ENCODE results near the gene FAM168A.

The FAM168A gene

GRCh38 chr11:73422886-73423285 lies 175.0 kb downstream of the FAM168A start:
- no peak for DNase-seq
- in situ Hi-C loops (cut with HindIII; ENCODE audit: low pct_ligation_motif_present, low pct_unique_long_range_greater_than_20kb, low sequenced_read_pairs), result no loop called here

GRCh38 chr11:73420136-73420535 lies 177.8 kb downstream of the FAM168A start:
- in situ Hi-C loops (cut with HindIII; ENCODE audit: low pct_ligation_motif_present, low pct_unique_long_range_greater_than_20kb, low sequenced_read_pairs), result no loop called here
- no peak for DNase-seq

GRCh38 chr11:73416786-73417185 lies 181.1 kb downstream of the FAM168A start:
- DNase-seq, result no peak
- in situ Hi-C loops (cut with HindIII; ENCODE audit: low pct_ligation_motif_present, low pct_unique_long_range_greater_than_20kb, low sequenced_read_pairs), result no loop called here

- in situ Hi-C loops (cut with HindIII; ENCODE audit: low pct_ligation_motif_present, low pct_unique_long_range_greater_than_20kb, low sequenced_read_pairs), result no loop called here
- no peak for DNase-seq
Measured at GRCh38 chr11:73415854-73416615, 181.9 kb downstream of the FAM168A start.

GRCh38 chr11:73414977-73415651 lies 182.8 kb downstream of the FAM168A start:
- in situ Hi-C loops (cut with HindIII; ENCODE audit: low pct_ligation_motif_present, low pct_unique_long_range_greater_than_20kb, low sequenced_read_pairs), result no loop called here
- no peak for DNase-seq

GRCh38 chr11:73413256-73413655 lies 184.7 kb downstream of the FAM168A start:
- no peak for DNase-seq
- in situ Hi-C loops (cut with HindIII; ENCODE audit: low pct_ligation_motif_present, low pct_unique_long_range_greater_than_20kb, low sequenced_read_pairs), result no loop called here

GRCh38 chr11:73412308-73412707 lies 185.6 kb downstream of the FAM168A start:
- DNase-seq, result no peak
- in situ Hi-C loops (cut with HindIII; ENCODE audit: low pct_ligation_motif_present, low pct_unique_long_range_greater_than_20kb, low sequenced_read_pairs), result no loop called here

GRCh38 chr11:73411031-73411430 lies 186.9 kb downstream of the FAM168A start:
- in situ Hi-C loops (cut with HindIII; ENCODE audit: low pct_ligation_motif_present, low pct_unique_long_range_greater_than_20kb, low sequenced_read_pairs), result no loop called here
- no peak for DNase-seq

GRCh38 chr11:73410627-73411026 lies 187.3 kb downstream of the FAM168A start:
- no peak for DNase-seq
- in situ Hi-C loops (cut with HindIII; ENCODE audit: low pct_ligation_motif_present, low pct_unique_long_range_greater_than_20kb, low sequenced_read_pairs), result no loop called here

GRCh38 chr11:73409431-73409830 lies 188.5 kb downstream of the FAM168A start:
- DNase-seq, result no peak
- in situ Hi-C loops (cut with HindIII; ENCODE audit: low pct_ligation_motif_present, low pct_unique_long_range_greater_than_20kb, low sequenced_read_pairs), result no loop called here

- in situ Hi-C loops (cut with HindIII; ENCODE audit: low pct_ligation_motif_present, low pct_unique_long_range_greater_than_20kb, low sequenced_read_pairs), result no loop called here
- DNase-seq, result no peak
Measured at GRCh38 chr11:73406619-73407018, 191.3 kb downstream of the FAM168A start.

GRCh38 chr11:73406131-73406530 lies 191.8 kb downstream of the FAM168A start:
- in situ Hi-C loops (cut with HindIII; ENCODE audit: low pct_ligation_motif_present, low pct_unique_long_range_greater_than_20kb, low sequenced_read_pairs), result no loop called here
- no peak for DNase-seq

- no peak for DNase-seq
- in situ Hi-C loops (cut with HindIII; ENCODE audit: low pct_ligation_motif_present, low pct_unique_long_range_greater_than_20kb, low sequenced_read_pairs), result no loop called here
Measured at GRCh38 chr11:73405146-73405510, 192.8 kb downstream of the FAM168A start.

- DNase-seq, result no peak
- in situ Hi-C loops (cut with HindIII; ENCODE audit: low pct_ligation_motif_present, low pct_unique_long_range_greater_than_20kb, low sequenced_read_pairs), result no loop called here
Measured at GRCh38 chr11:73404506-73405145, 193.3 kb downstream of the FAM168A start.

GRCh38 chr11:73404048-73404447 lies 193.9 kb downstream of the FAM168A start:
- in situ Hi-C loops (cut with HindIII; ENCODE audit: low pct_ligation_motif_present, low pct_unique_long_range_greater_than_20kb, low sequenced_read_pairs), result no loop called here
- peak; percentile 45 for DNase-seq

GRCh38 chr11:73403541-73403940 lies 194.4 kb downstream of the FAM168A start:
- DNase-seq, result no peak
- in situ Hi-C loops (cut with HindIII; ENCODE audit: low pct_ligation_motif_present, low pct_unique_long_range_greater_than_20kb, low sequenced_read_pairs), result no loop called here

- in situ Hi-C loops (cut with HindIII; ENCODE audit: low pct_ligation_motif_present, low pct_unique_long_range_greater_than_20kb, low sequenced_read_pairs), result no loop called here
- peak; percentile 35 for DNase-seq
Measured at GRCh38 chr11:73402834-73403185, 195.1 kb downstream of the FAM168A start.

GRCh38 chr11:73401924-73402833 lies 195.7 kb downstream of the FAM168A start:
- no peak for DNase-seq
- in situ Hi-C loops (cut with HindIII; ENCODE audit: low pct_ligation_motif_present, low pct_unique_long_range_greater_than_20kb, low sequenced_read_pairs), result no loop called here

All from ACHN (cell line).